ENCODE measurements around the gene CLDN6. TPM values are rescaled to one million over a fixed set of nuclear protein-coding genes. Genes with fewer than 3 reads are reported as not detected.

CLDN6 gene
- total RNA-seq, 2 donors from 2014 or later = not detected

DNA sequence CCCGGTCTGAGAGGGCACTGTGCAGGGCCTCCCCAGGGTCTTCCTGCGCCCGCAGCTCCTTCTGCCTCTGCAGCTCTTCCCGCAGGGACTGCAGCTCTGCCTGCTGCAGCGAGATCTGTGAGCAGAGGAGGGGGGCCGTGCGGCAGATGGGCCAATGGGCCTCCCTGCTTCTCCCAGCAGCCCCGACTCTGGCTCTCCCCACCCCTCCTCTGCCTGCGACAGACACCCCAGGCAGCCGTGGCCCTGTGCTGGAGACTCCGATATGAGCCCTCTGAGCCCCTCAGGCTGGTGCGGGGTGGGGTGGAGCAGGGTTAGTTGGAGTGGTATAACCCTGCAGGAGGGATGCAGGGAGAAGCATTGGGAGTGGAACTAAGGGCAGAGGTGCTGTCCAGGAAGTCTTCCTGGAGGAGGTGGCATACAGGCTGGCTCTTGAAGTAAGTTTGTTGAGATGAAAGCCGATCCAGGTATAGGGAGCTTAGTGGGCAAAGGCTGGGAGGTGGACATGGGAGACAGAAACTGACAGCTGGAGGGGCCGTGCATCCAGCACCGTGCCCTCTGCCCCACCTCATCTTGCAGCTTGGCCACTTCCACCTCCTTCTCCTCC lies 10.8 kb upstream of the CLDN6 start:
- ATAC-seq (ENCODE audit: insufficient number of reproducible peaks, low FRiP score, low read depth) (no peak), DNase-seq (ENCODE audit: low spot score) (no peak)
- H3K4me1 ChIP-seq (ENCODE audit: control insufficient read depth in 1 of 2, low read depth in 2 of 2) = peaks cover 0 to 24% of the 10 kb centered on the region in 2 donors
- H3K9me3 ChIP-seq = no peaks in the 10 kb centered on the region
- H3K36me3 ChIP-seq = peaks cover 12% of the 10 kb centered on the region
- TF ChIP-seq, protein P1, sequence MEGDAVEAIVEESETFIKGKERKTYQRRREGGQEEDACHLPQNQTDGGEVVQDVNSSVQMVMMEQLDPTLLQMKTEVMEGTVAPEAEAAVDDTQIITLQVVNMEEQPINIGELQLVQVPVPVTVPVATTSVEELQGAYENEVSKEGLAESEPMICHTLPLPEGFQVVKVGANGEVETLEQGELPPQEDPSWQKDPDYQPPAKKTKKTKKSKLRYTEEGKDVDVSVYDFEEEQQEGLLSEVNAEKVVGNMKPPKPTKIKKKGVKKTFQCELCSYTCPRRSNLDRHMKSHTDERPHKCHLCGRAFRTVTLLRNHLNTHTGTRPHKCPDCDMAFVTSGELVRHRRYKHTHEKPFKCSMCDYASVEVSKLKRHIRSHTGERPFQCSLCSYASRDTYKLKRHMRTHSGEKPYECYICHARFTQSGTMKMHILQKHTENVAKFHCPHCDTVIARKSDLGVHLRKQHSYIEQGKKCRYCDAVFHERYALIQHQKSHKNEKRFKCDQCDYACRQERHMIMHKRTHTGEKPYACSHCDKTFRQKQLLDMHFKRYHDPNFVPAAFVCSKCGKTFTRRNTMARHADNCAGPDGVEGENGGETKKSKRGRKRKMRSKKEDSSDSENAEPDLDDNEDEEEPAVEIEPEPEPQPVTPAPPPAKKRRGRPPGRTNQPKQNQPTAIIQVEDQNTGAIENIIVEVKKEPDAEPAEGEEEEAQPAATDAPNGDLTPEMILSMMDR (IDR thresholded peaks at IDR 0.05) = no peak
- peaks cover 4% of the 10 kb centered on the region for H3K27me3 ChIP-seq (replicated peaks; ENCODE audit: insufficient read depth)
- H3K4me3 ChIP-seq = no peak overlapping the region
- no peak overlapping the region for H3K27ac ChIP-seq

DNA sequence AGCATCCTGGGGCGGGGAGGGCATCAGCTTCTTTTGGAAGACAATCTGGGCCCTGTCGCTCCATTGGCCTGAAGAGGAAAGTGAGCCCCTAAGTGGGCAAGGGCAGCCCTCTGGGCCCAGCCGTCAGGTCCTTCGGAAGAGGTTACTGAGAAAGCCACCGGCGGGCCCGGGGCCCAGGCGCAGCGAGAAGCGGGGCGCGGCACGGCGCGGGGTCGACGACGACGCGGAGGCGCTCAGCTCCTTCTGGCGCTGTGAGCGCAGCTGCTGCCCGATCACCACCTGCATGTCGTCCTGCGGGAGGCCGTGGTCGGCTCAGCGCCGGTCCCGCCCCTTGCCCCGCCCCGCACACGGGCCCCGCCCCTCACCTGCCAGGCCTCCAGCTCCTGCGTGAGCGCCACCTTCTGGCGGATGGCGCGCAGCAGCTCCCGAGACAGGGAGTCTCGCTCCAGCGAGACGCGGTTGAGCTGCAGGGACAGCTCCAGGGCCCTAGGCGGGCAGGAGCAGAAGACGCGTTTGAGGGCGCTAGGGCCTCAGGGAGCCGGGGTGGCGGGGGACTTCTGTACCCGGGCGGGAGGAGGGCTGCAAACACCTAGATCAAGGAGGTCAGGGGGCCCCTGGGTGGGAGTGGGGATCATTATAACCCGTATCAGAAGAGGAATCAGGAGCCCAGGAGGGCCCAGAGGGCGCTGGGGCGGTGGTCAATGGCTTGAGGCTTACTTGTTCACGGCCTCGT lies 10.2 kb upstream of the CLDN6 start:
- no peak overlapping the region for H3K4me3 ChIP-seq
- H3K27ac ChIP-seq = no peak overlapping the region
- ATAC-seq (ENCODE audit: insufficient number of reproducible peaks, low FRiP score, low read depth) (no peak), DNase-seq (ENCODE audit: low spot score) (no peak)
- H3K4me1 ChIP-seq (ENCODE audit: control insufficient read depth in 1 of 2, low read depth in 2 of 2) = peaks cover 0 to 27% of the 10 kb centered on the region in 2 donors
- H3K36me3 ChIP-seq = peaks cover 12% of the 10 kb centered on the region
- TF ChIP-seq, protein P1 (IDR thresholded peaks at IDR 0.05) = peak; percentile 66
- no peaks in the 10 kb centered on the region for H3K9me3 ChIP-seq
- peaks cover 4% of the 10 kb centered on the region for H3K27me3 ChIP-seq (replicated peaks; ENCODE audit: insufficient read depth)

DNA sequence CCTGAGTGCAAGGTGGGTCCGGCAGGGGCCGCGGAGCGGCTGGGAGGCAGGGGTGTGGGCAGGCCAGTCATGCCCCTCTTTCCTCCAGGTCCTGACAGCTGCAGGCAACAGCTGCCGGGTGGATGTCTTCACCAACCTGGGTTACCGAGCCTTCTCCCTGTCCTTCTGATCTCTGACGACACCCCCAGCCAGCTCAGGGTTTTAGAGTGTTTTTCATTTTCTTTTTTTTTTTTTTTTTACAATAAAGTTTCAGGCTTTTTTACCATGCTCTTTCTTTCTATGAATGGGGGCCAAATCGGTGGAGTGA lies 9.5 kb upstream of the CLDN6 start:
- H3K27ac ChIP-seq = no peak overlapping the region

DNA sequence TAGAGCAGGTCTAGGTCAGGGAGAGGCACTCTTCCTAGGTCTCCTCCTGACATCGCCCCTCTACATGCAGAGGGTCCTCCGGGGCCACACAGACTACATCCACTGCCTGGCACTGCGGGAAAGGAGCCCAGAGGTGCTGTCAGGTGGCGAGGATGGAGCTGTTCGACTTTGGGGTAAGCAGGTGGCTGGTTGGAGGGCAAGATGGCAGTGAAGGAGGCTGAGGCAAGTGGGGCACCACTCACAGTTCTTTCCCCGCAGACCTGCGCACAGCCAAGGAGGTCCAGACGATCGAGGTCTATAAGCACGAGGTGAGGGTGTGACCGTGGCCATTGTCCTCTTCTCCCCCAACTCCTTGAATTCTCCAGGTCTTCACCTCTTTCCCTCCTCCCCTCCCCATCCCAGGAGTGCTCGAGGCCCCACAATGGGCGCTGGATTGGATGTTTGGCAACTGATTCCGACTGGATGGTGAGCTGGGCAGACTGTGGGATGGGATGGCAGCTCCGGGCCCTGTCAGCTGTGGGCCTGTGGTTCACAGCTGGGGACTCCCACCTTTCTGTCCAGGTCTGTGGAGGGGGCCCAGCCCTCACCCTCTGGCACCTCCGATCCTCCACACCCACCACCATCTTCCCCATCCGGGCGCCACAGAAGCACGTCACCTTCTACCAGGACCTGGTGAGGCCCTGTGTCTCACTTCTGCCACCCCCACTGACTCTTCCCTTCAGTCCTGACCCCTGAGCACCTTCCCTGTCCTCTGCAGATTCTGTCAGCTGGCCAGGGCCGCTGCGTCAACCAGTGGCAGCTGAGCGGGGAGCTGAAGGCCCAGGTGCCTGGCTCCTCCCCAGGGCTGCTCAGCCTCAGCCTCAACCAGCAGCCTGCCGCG lies 8.9 kb upstream of the CLDN6 start:
- ATAC-seq (ENCODE audit: insufficient number of reproducible peaks, low FRiP score, low read depth) (no peak), DNase-seq (ENCODE audit: low spot score) (no peak)
- Histone ChIP-seq H3K36me3 (peaks cover 12% of the 10 kb centered on the region), H3K27ac (no peak overlapping the region), H3K27me3 (replicated peaks; ENCODE audit: insufficient read depth) (peaks cover 4% of the 10 kb centered on the region), H3K4me1 (ENCODE audit: control insufficient read depth in 1 of 2, low read depth in 2 of 2) (peaks cover 0 to 38% of the 10 kb centered on the region in 2 donors), H3K4me3 (no peak overlapping the region), H3K9me3 (no peaks in the 10 kb centered on the region)
- TF ChIP-seq, protein P1 (IDR thresholded peaks at IDR 0.05) = no peak

More for the DNA sequence above, 9.5 kb upstream of the CLDN6 start:
- Histone ChIP-seq H3K4me3 (no peak overlapping the region), H3K27me3 (replicated peaks; ENCODE audit: insufficient read depth) (peaks cover 4% of the 10 kb centered on the region), H3K9me3 (no peaks in the 10 kb centered on the region), H3K36me3 (peaks cover 12% of the 10 kb centered on the region), H3K4me1 (ENCODE audit: control insufficient read depth in 1 of 2, low read depth in 2 of 2) (peaks cover 0 to 34% of the 10 kb centered on the region in 2 donors)
- TF ChIP-seq, protein P1 (IDR thresholded peaks at IDR 0.05) = no peak
- DNase-seq (ENCODE audit: low spot score) (no peak), ATAC-seq (ENCODE audit: insufficient number of reproducible peaks, low FRiP score, low read depth) (no peak)

DNA sequence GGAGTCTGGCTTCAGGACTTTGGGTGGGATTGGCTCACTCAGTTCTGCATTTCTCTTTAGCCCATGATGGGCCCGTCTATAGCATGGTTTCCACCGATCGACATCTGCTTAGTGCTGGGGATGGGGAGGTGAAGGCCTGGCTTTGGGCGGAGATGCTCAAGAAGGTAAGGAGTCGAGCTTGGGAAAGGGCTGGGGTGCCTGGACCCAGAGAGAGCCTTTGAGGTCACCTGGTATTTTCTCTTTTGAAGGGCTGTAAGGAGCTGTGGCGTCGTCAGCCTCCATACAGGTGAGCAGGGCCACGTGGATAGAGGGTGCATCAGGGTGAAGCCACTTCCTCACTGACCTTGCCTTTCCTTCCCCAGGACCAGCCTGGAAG lies 8.0 kb upstream of the CLDN6 start:
- Histone ChIP-seq H3K27me3 (replicated peaks; ENCODE audit: insufficient read depth) (peaks cover 4% of the 10 kb centered on the region), H3K4me1 (ENCODE audit: control insufficient read depth in 1 of 2, low read depth in 2 of 2) (peaks cover 0 to 46% of the 10 kb centered on the region in 2 donors), H3K27ac (no peak overlapping the region), H3K4me3 (no peak overlapping the region), H3K9me3 (no peaks in the 10 kb centered on the region), H3K36me3 (peaks cover 12% of the 10 kb centered on the region)
- DNase-seq (ENCODE audit: low spot score) = no peak
- no peak for ATAC-seq (ENCODE audit: insufficient number of reproducible peaks, low FRiP score, low read depth)
- TF ChIP-seq, protein P1 (IDR thresholded peaks at IDR 0.05) = no peak
